Endometrial microvascular endothelial cells (primary cell): Measurements from ENCODE around the gene IQCH. TPM values are rescaled to one million over a fixed set of nuclear protein-coding genes. Genes with fewer than 3 reads are reported as not detected.
"Not testable (repeated sequence)": the region's sequence is repeated elsewhere in the genome, so short reads cannot be mapped to it uniquely, and the experiment has no call there.

Source experiments
- in situ Hi-C: cut with HindIII; loops from 2 replicates; pipeline ENCODE4 v1.10.0; 2017; ENCODE audit warnings: low sequenced_read_pairs, low pct_unique_long_range_greater_than_20kb; ENCODE audit errors: inconsistent ontology term
- total RNA-seq: library from RNA; depleted of rRNA; stranded (reverse); fragments of >200 nt; gene quantifications from one replicate; pipeline ENCODE4 v1.2.3, GENCODE V29; 2015; ENCODE audit errors: inconsistent ontology term

IQCH gene
- total RNA-seq, 1 donor from 2014 or later = 0.37 TPM

GRCh38 chr15:67329984-67330733, 75.6 kb downstream of the IQCH start:
- in situ Hi-C loops = no loop called here

- in situ Hi-C loops = no loop called here
Observed at GRCh38 chr15:67331676-67332075, 77.1 kb downstream of the IQCH start.

- in situ Hi-C loops = no loop called here
Observed at GRCh38 chr15:67335026-67335425, 80.4 kb downstream of the IQCH start.

GRCh38 chr15:67335534-67336222, 81.1 kb downstream of the IQCH start:
- in situ Hi-C loops = no loop called here

- in situ Hi-C loops = no loop called here
Observed at GRCh38 chr15:67340630-67341029, 86.0 kb downstream of the IQCH start.

- in situ Hi-C loops = no loop called here
Observed at GRCh38 chr15:67341539-67341938, 87.0 kb downstream of the IQCH start.

GRCh38 chr15:67343206-67343605, 88.6 kb downstream of the IQCH start:
- in situ Hi-C loops = no loop called here

GRCh38 chr15:67349634-67350033, 95.0 kb downstream of the IQCH start:
- in situ Hi-C loops = no loop called here

GRCh38 chr15:67350042-67350441, 95.5 kb downstream of the IQCH start:
- in situ Hi-C loops = no loop called here

GRCh38 chr15:67358391-67358790, 103.8 kb downstream of the IQCH start:
- in situ Hi-C loops = no loop called here

GRCh38 chr15:67358812-67359211, 104.2 kb downstream of the IQCH start:
- in situ Hi-C loops = no loop called here

GRCh38 chr15:67359431-67360079, 105.0 kb downstream of the IQCH start:
- in situ Hi-C loops = no loop called here

GRCh38 chr15:67361100-67361499, 106.5 kb downstream of the IQCH start:
- in situ Hi-C loops = no loop called here

GRCh38 chr15:67363712-67364111, 109.1 kb downstream of the IQCH start:
- in situ Hi-C loops = not testable (repeated sequence)

GRCh38 chr15:67365994-67366393, 111.4 kb downstream of the IQCH start:
- in situ Hi-C loops = no loop called here

- in situ Hi-C loops = no loop called here
Observed at GRCh38 chr15:67366904-67367303, 112.3 kb downstream of the IQCH start.

- in situ Hi-C loops = no loop called here
Observed at GRCh38 chr15:67369359-67369998, 114.9 kb downstream of the IQCH start.

- in situ Hi-C loops = no loop called here
Observed at GRCh38 chr15:67370206-67370954, 115.8 kb downstream of the IQCH start.

GRCh38 chr15:67372543-67372942, 118.0 kb downstream of the IQCH start:
- in situ Hi-C loops = no loop called here
